ENCODE results near the gene SLC39A11. TPM values are rescaled to one million over a fixed set of nuclear protein-coding genes. Genes with fewer than 3 reads are reported as not detected.

The SLC39A11 gene
- total and polyA plus RNA-seq, 4 donors: 9.3 to 49.3 (median 24.7) TPM

DNA sequence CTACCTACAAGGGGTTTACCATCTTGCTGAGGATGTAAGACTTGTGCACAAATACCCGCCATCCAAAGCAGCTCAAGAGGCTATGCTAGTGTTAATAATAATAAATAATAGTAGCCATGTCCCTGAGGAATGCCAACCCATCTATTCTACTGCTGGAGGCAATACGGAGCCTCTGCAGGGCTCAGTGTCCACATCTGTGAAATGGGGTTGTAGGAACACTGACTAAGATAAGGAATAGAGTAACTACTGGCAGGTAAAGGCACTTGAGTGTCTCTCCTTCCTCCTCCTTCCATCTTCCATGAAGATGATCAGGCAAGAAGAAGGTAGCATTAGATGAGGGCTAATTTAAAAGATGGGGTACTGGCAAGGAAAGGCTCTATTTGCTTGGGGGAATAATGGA lies 295.3 kb downstream of the SLC39A11 start:
- no peak overlapping the region for H3K27ac ChIP-seq (ENCODE audit: low read depth in 1 of 2, low read length in 1 of 2)
- ATAC-seq (ENCODE audit: insufficient read depth, low FRiP score) (no peak), DNase-seq (no peak)
- WGBS, 2 donors: 98% methylated on average over 2 of the region's 2 CpGs
- TF ChIP-seq, protein P1, sequence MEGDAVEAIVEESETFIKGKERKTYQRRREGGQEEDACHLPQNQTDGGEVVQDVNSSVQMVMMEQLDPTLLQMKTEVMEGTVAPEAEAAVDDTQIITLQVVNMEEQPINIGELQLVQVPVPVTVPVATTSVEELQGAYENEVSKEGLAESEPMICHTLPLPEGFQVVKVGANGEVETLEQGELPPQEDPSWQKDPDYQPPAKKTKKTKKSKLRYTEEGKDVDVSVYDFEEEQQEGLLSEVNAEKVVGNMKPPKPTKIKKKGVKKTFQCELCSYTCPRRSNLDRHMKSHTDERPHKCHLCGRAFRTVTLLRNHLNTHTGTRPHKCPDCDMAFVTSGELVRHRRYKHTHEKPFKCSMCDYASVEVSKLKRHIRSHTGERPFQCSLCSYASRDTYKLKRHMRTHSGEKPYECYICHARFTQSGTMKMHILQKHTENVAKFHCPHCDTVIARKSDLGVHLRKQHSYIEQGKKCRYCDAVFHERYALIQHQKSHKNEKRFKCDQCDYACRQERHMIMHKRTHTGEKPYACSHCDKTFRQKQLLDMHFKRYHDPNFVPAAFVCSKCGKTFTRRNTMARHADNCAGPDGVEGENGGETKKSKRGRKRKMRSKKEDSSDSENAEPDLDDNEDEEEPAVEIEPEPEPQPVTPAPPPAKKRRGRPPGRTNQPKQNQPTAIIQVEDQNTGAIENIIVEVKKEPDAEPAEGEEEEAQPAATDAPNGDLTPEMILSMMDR (IDR thresholded peaks at IDR 0.05; ENCODE audit: control extremely low read depth, extremely low read depth): no peak
- no peak overlapping the region for H3K9ac ChIP-seq (ENCODE audit: insufficient read depth in 1 of 2, low read length in 2 of 2)
- H3K9me3 ChIP-seq (ENCODE audit: control insufficient read depth in 4 of 4, insufficient read depth in 3 of 4, low read length in 3 of 4): peaks cover 0 to 39% (median 3%) of the 10 kb centered on the region in 4 donors
- no peaks in the 10 kb centered on the region for H3K4me1 ChIP-seq (ENCODE audit: control insufficient read depth in 5 of 5, insufficient read depth in 5 of 5, low read length in 5 of 5)
- peaks cover 0 to 1% (median 0%) of the 10 kb centered on the region in 4 donors for H3K36me3 ChIP-seq (ENCODE audit: control insufficient read depth in 4 of 4, insufficient read depth in 4 of 4, low read length in 4 of 4)
- no peak overlapping the region for H3K4me3 ChIP-seq
- no peaks in the 10 kb centered on the region for H3K27me3 ChIP-seq (ENCODE audit: control insufficient read depth in 3 of 3, insufficient read depth in 3 of 3, low read length in 2 of 3)

DNA sequence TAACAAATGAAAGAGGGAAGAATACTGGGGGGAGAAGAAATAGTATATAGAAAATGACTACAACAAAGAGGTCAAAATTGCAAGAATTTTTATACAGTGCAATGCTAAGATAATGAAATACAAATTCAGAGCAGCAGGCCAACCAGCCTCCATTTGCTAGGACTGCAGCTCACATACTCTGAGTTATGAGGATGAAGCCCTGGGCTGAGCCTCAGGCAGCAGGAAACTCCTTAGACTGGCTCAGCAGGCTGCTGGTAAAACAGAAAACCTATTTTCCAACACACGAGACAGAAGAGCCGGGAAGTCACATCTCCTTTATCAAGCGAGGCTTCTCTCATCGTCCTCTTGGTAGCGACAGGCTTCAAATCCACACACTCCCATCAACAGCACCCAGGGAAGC lies 296.5 kb downstream of the SLC39A11 start:
- Histone ChIP-seq H3K36me3 (ENCODE audit: control insufficient read depth in 4 of 4, insufficient read depth in 4 of 4, low read length in 4 of 4) (peaks cover 0 to 3% (median 0%) of the 10 kb centered on the region in 4 donors), H3K27me3 (ENCODE audit: control insufficient read depth in 3 of 3, insufficient read depth in 3 of 3, low read length in 2 of 3) (no peaks in the 10 kb centered on the region), H3K27ac (ENCODE audit: low read depth in 1 of 2, low read length in 1 of 2) (no peak overlapping the region), H3K9me3 (ENCODE audit: control insufficient read depth in 4 of 4, insufficient read depth in 3 of 4, low read length in 3 of 4) (peaks cover 0 to 38% (median 3%) of the 10 kb centered on the region in 4 donors), H3K9ac (ENCODE audit: insufficient read depth in 1 of 2, low read length in 2 of 2) (no peak overlapping the region), H3K4me1 (ENCODE audit: control insufficient read depth in 5 of 5, insufficient read depth in 5 of 5, low read length in 5 of 5) (no peaks in the 10 kb centered on the region), H3K4me3 (no peak overlapping the region)
- ATAC-seq (ENCODE audit: insufficient read depth, low FRiP score) (no peak), DNase-seq (no peak)
- 86 to 95% methylated on average over 5 of the region's 5 CpGs for WGBS, 2 donors
- TF ChIP-seq, protein P1 (IDR thresholded peaks at IDR 0.05; ENCODE audit: control extremely low read depth, extremely low read depth): no peak

DNA sequence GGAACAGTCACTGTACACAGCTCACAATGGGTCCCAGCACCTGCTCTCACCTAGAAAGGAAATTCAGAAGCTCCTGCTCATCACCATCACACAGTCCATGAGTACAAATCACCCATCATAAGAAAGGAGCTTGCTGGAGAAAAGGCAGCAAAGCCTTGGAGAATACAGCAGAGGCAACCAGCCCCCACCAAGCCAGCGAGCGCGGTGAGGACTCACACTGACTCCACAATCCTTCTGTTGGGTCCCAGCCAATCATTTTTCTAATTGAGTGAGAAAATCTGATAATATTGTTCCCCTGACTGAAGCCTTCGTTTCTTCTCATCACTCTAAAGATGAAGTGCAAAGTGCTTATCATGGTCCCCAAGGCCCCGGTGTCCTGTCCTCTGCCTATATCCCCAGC lies 298.3 kb downstream of the SLC39A11 start:
- TF ChIP-seq, protein P1 (IDR thresholded peaks at IDR 0.05; ENCODE audit: control extremely low read depth, extremely low read depth): no peak
- 77 to 82% methylated on average over 5 of the region's 5 CpGs for WGBS, 2 donors
- Histone ChIP-seq H3K27me3 (ENCODE audit: control insufficient read depth in 3 of 3, insufficient read depth in 3 of 3, low read length in 2 of 3) (no peaks in the 10 kb centered on the region), H3K4me1 (ENCODE audit: control insufficient read depth in 5 of 5, insufficient read depth in 5 of 5, low read length in 5 of 5) (no peaks in the 10 kb centered on the region), H3K27ac (ENCODE audit: low read depth in 1 of 2, low read length in 1 of 2) (no peak overlapping the region), H3K36me3 (ENCODE audit: control insufficient read depth in 4 of 4, insufficient read depth in 4 of 4, low read length in 4 of 4) (peaks cover 0 to 3% (median 0%) of the 10 kb centered on the region in 4 donors), H3K4me3 (no peak overlapping the region), H3K9ac (ENCODE audit: insufficient read depth in 1 of 2, low read length in 2 of 2) (no peak overlapping the region), H3K9me3 (ENCODE audit: control insufficient read depth in 4 of 4, insufficient read depth in 3 of 4, low read length in 3 of 4) (peaks cover 0 to 35% (median 0%) of the 10 kb centered on the region in 4 donors)
- peak in 1 of 3 donors; percentile 2 for DNase-seq
- no peak for ATAC-seq (ENCODE audit: insufficient read depth, low FRiP score)

DNA sequence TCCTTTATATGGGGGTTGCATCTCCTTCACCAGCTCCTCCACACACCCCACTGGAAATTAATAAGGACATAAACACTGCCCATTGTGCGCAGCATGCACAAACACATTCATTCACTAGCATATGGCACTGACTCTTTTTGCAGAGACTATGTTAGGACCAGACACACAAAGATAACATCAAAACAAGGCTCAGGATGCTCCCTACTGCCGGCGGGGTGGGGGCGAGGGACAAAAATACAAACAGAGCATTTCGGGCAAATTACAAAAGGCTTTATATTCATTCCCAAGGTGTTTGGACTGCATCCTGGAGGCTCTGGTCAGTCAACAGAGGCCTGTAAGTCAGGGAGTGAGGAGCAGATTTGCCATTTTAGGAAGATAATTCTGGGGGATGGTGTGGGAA lies 299.7 kb downstream of the SLC39A11 start:
- Histone ChIP-seq H3K9me3 (ENCODE audit: control insufficient read depth in 4 of 4, insufficient read depth in 3 of 4, low read length in 3 of 4) (peaks cover 0 to 26% (median 0%) of the 10 kb centered on the region in 4 donors), H3K27ac (ENCODE audit: low read depth in 1 of 2, low read length in 1 of 2) (no peak overlapping the region), H3K27me3 (ENCODE audit: control insufficient read depth in 3 of 3, insufficient read depth in 3 of 3, low read length in 2 of 3) (no peaks in the 10 kb centered on the region), H3K9ac (ENCODE audit: insufficient read depth in 1 of 2, low read length in 2 of 2) (no peak overlapping the region), H3K4me1 (ENCODE audit: control insufficient read depth in 5 of 5, insufficient read depth in 5 of 5, low read length in 5 of 5) (no peaks in the 10 kb centered on the region), H3K36me3 (ENCODE audit: control insufficient read depth in 4 of 4, insufficient read depth in 4 of 4, low read length in 4 of 4) (peaks cover 0 to 3% (median 0%) of the 10 kb centered on the region in 4 donors), H3K4me3 (no peak overlapping the region)
- TF ChIP-seq, protein P1 (IDR thresholded peaks at IDR 0.05; ENCODE audit: control extremely low read depth, extremely low read depth): no peak
- DNase-seq (no peak), ATAC-seq (ENCODE audit: insufficient read depth, low FRiP score) (no peak)
- WGBS, 2 donors: 93 to 95% methylated on average over 5 of the region's 5 CpGs

All from lung (tissue), 12 donors.